ENCODE data around the gene COBL. TPM values are rescaled to one million over a fixed set of nuclear protein-coding genes. Genes with fewer than 3 reads are reported as not detected.

The COBL gene
- total RNA-seq, 4 donors from 2014 or later, result under 0.01 to 7.7 (median 2.6) TPM

- Histone ChIP-seq H3K36me3 (no peaks in the 10 kb centered on the region), H3K27me3 (no peaks in the 10 kb centered on the region), H3K4me1 (no peaks in the 10 kb centered on the region), H3K27ac (no peak overlapping the region), H3K9me3 (no peaks in the 10 kb centered on the region), H3K4me3 (no peak overlapping the region)
- TF ChIP-seq POLR2A (IDR thresholded peaks at IDR 0.05), result no peak
- TF ChIP-seq, protein P1, sequence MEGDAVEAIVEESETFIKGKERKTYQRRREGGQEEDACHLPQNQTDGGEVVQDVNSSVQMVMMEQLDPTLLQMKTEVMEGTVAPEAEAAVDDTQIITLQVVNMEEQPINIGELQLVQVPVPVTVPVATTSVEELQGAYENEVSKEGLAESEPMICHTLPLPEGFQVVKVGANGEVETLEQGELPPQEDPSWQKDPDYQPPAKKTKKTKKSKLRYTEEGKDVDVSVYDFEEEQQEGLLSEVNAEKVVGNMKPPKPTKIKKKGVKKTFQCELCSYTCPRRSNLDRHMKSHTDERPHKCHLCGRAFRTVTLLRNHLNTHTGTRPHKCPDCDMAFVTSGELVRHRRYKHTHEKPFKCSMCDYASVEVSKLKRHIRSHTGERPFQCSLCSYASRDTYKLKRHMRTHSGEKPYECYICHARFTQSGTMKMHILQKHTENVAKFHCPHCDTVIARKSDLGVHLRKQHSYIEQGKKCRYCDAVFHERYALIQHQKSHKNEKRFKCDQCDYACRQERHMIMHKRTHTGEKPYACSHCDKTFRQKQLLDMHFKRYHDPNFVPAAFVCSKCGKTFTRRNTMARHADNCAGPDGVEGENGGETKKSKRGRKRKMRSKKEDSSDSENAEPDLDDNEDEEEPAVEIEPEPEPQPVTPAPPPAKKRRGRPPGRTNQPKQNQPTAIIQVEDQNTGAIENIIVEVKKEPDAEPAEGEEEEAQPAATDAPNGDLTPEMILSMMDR (IDR thresholded peaks at IDR 0.05), result no peak
- DNase-seq, result no peak
- intact Hi-C loops (cut with DNase I; ENCODE audit: low total_unique reads), result no loop called here
These were observed 300.1 kb downstream of the COBL start for GRCh38 chr7:51016546-51016945.

GRCh38 chr7:51015581-51015980 lies 301.0 kb downstream of the COBL start:
- TF ChIP-seq, protein P1 (IDR thresholded peaks at IDR 0.05), result no peak
- TF ChIP-seq POLR2A (IDR thresholded peaks at IDR 0.05), result no peak
- DNase-seq, result no peak
- intact Hi-C loops (cut with DNase I; ENCODE audit: low total_unique reads), result no loop called here
- Histone ChIP-seq H3K4me3 (no peak overlapping the region), H3K4me1 (no peaks in the 10 kb centered on the region), H3K9me3 (no peaks in the 10 kb centered on the region), H3K36me3 (no peaks in the 10 kb centered on the region), H3K27me3 (no peaks in the 10 kb centered on the region), H3K27ac (no peak overlapping the region)

- DNase-seq, result no peak
- Histone ChIP-seq H3K27me3 (no peaks in the 10 kb centered on the region), H3K4me1 (no peaks in the 10 kb centered on the region), H3K36me3 (no peaks in the 10 kb centered on the region), H3K4me3 (no peak overlapping the region), H3K9me3 (no peaks in the 10 kb centered on the region), H3K27ac (no peak overlapping the region)
- no peak for TF ChIP-seq POLR2A (IDR thresholded peaks at IDR 0.05)
- TF ChIP-seq, protein P1 (IDR thresholded peaks at IDR 0.05), result no peak
- intact Hi-C loops (cut with DNase I; ENCODE audit: low total_unique reads), result no loop called here
These were observed 301.8 kb downstream of the COBL start for GRCh38 chr7:51014811-51015210.

- no peak for DNase-seq
- H3K36me3 ChIP-seq, result no peaks in the 10 kb centered on the region
- intact Hi-C loops (cut with DNase I; ENCODE audit: low total_unique reads), result no loop called here
- H3K4me3 ChIP-seq, result no peak overlapping the region
- H3K27ac ChIP-seq, result no peak overlapping the region
- no peaks in the 10 kb centered on the region for H3K27me3 ChIP-seq
- no peak for TF ChIP-seq POLR2A (IDR thresholded peaks at IDR 0.05)
- TF ChIP-seq, protein P1 (IDR thresholded peaks at IDR 0.05), result no peak
- H3K4me1 ChIP-seq, result no peaks in the 10 kb centered on the region
- H3K9me3 ChIP-seq, result no peaks in the 10 kb centered on the region
These were observed 302.6 kb downstream of the COBL start for GRCh38 chr7:51013861-51014511.

- DNase-seq, result no peak
- intact Hi-C loops (cut with DNase I; ENCODE audit: low total_unique reads), result no loop called here
- TF ChIP-seq, protein P1 (IDR thresholded peaks at IDR 0.05), result no peak
- no peak for TF ChIP-seq POLR2A (IDR thresholded peaks at IDR 0.05)
These were observed 303.3 kb downstream of the COBL start for GRCh38 chr7:51013218-51013786.

More at GRCh38 chr7:51013218-51013786, 303.3 kb downstream of the COBL start:
- no peak overlapping the region for H3K4me3 ChIP-seq
- no peak overlapping the region for H3K27ac ChIP-seq
- no peaks in the 10 kb centered on the region for H3K36me3 ChIP-seq
- no peaks in the 10 kb centered on the region for H3K9me3 ChIP-seq
- no peaks in the 10 kb centered on the region for H3K27me3 ChIP-seq
- H3K4me1 ChIP-seq, result no peaks in the 10 kb centered on the region

Measured in uterus (tissue), 4 donors.